Measurements from ENCODE around the gene SCRN1. TPM values are rescaled to one million over a fixed set of nuclear protein-coding genes. Genes with fewer than 3 reads are reported as not detected.

SCRN1 gene
- total and polyA plus RNA-seq, 2 experiments from 2014 or later, result 15.2 to 66.7 TPM

- no peak overlapping the region for H3K27ac Mint-ChIP-seq
- Histone ChIP-seq H3K4me3 (no peak overlapping the region), H2AFZ (no peak overlapping the region), H3K27me3 (ENCODE audit: insufficient read depth) (no peaks in the 10 kb centered on the region), H3K4me1 (ENCODE audit: insufficient read depth) (no peaks in the 10 kb centered on the region), H4K20me1 (replicated peaks; ENCODE audit: insufficient read depth) (no peaks in the 10 kb centered on the region; the same call in 1 of the 2 replicates), H3K79me2 (replicated peaks; ENCODE audit: insufficient read depth) (no peaks in the 10 kb centered on the region), H3K4me2 (no peak overlapping the region), H3K9me2 (ENCODE audit: insufficient read depth) (no peaks in the 10 kb centered on the region), H3K27ac (ENCODE audit: low read depth) (no peak overlapping the region), H3F3A (replicated peaks; ENCODE audit: low read depth) (no peaks in the 10 kb centered on the region), H3K36me3 (ENCODE audit: insufficient read depth) (no peaks in the 10 kb centered on the region; the same call in 1 of the 2 replicates)
- no peak for TF ChIP-seq ETS1 (IDR thresholded peaks at IDR 0.05)
- TF ChIP-seq ZNF114 (CRISPR knock-in tag; IDR thresholded peaks at IDR 0.05), result no peak
- no peak for TF ChIP-seq STAT1 (IDR thresholded peaks at IDR 0.05; ENCODE audit: unreplicated experiment)
- TF ChIP-seq POLR2AphosphoS5 (IDR thresholded peaks at IDR 0.05; ENCODE audit: low read depth), result no peak
- TF ChIP-seq, protein P1, sequence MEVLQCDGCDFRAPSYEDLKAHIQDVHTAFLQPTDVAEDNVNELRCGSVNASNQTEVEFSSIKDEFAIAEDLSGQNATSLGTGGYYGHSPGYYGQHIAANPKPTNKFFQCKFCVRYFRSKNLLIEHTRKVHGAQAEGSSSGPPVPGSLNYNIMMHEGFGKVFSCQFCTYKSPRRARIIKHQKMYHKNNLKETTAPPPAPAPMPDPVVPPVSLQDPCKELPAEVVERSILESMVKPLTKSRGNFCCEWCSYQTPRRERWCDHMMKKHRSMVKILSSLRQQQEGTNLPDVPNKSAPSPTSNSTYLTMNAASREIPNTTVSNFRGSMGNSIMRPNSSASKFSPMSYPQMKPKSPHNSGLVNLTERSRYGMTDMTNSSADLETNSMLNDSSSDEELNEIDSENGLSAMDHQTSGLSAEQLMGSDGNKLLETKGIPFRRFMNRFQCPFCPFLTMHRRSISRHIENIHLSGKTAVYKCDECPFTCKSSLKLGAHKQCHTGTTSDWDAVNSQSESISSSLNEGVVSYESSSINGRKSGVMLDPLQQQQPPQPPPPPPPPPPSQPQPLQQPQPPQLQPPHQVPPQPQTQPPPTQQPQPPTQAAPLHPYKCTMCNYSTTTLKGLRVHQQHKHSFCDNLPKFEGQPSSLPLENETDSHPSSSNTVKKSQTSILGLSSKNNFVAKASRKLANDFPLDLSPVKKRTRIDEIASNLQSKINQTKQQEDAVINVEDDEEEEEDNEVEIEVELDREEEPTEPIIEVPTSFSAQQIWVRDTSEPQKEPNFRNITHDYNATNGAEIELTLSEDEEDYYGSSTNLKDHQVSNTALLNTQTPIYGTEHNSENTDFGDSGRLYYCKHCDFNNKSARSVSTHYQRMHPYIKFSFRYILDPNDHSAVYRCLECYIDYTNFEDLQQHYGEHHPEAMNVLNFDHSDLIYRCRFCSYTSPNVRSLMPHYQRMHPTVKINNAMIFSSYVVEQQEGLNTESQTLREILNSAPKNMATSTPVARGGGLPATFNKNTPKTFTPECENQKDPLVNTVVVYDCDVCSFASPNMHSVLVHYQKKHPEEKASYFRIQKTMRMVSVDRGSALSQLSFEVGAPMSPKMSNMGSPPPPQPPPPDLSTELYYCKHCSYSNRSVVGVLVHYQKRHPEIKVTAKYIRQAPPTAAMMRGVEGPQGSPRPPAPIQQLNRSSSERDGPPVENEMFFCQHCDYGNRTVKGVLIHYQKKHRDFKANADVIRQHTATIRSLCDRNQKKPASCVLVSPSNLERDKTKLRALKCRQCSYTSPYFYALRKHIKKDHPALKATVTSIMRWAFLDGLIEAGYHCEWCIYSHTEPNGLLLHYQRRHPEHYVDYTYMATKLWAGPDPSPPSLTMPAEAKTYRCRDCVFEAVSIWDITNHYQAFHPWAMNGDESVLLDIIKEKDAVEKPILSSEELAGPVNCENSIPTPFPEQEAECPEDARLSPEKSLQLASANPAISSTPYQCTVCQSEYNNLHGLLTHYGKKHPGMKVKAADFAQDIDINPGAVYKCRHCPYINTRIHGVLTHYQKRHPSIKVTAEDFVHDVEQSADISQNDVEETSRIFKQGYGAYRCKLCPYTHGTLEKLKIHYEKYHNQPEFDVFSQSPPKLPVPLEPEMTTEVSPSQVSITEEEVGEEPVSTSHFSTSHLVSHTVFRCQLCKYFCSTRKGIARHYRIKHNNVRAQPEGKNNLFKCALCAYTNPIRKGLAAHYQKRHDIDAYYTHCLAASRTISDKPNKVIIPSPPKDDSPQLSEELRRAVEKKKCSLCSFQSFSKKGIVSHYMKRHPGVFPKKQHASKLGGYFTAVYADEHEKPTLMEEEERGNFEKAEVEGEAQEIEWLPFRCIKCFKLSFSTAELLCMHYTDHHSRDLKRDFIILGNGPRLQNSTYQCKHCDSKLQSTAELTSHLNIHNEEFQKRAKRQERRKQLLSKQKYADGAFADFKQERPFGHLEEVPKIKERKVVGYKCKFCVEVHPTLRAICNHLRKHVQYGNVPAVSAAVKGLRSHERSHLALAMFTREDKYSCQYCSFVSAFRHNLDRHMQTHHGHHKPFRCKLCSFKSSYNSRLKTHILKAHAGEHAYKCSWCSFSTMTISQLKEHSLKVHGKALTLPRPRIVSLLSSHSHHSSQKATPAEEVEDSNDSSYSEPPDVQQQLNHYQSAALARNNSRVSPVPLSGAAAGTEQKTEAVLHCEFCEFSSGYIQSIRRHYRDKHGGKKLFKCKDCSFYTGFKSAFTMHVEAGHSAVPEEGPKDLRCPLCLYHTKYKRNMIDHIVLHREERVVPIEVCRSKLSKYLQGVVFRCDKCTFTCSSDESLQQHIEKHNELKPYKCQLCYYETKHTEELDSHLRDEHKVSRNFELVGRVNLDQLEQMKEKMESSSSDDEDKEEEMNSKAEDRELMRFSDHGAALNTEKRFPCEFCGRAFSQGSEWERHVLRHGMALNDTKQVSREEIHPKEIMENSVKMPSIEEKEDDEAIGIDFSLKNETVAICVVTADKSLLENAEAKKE (CRISPR knock-in tag; IDR thresholded peaks at IDR 0.05), result no peak
- no peak for TF ChIP-seq ZNF331 (CRISPR knock-in tag; IDR thresholded peaks at IDR 0.05; ENCODE audit: low read depth)
- TF ChIP-seq NANOG (IDR thresholded peaks at IDR 0.05; ENCODE audit: borderline replicate concordance), result no peak
- no peak for TF ChIP-seq REST (IDR thresholded peaks at IDR 0.05; ENCODE audit: unreplicated experiment)
- no peak for TF ChIP-seq EZH2phosphoT487 (IDR thresholded peaks at IDR 0.05; ENCODE audit: unreplicated experiment)
- no peak for TF ChIP-seq EZH2 (IDR thresholded peaks at IDR 0.05; ENCODE audit: low read depth, unreplicated experiment)
- TF ChIP-seq JUNB (IDR thresholded peaks at IDR 0.05; ENCODE audit: unreplicated experiment), result no peak
- TF ChIP-seq, protein P2, sequence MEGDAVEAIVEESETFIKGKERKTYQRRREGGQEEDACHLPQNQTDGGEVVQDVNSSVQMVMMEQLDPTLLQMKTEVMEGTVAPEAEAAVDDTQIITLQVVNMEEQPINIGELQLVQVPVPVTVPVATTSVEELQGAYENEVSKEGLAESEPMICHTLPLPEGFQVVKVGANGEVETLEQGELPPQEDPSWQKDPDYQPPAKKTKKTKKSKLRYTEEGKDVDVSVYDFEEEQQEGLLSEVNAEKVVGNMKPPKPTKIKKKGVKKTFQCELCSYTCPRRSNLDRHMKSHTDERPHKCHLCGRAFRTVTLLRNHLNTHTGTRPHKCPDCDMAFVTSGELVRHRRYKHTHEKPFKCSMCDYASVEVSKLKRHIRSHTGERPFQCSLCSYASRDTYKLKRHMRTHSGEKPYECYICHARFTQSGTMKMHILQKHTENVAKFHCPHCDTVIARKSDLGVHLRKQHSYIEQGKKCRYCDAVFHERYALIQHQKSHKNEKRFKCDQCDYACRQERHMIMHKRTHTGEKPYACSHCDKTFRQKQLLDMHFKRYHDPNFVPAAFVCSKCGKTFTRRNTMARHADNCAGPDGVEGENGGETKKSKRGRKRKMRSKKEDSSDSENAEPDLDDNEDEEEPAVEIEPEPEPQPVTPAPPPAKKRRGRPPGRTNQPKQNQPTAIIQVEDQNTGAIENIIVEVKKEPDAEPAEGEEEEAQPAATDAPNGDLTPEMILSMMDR (conservative IDR thresholded peaks at IDR 0.05; ENCODE audit: low read depth in 2 of 2), result no peak
- TF ChIP-seq CREB1 (CRISPR knock-in tag; IDR thresholded peaks at IDR 0.05; ENCODE audit: low read depth), result no peak
- no peak overlapping the region for H3K4me3 Mint-ChIP-seq
- H3K9me3 Mint-ChIP-seq, result peaks cover 10% of the 10 kb centered on the region
- DNase-seq (ENCODE audit: low spot score) (no peak), ATAC-seq (no peak)
- H3K4me1 Mint-ChIP-seq, result no peaks in the 10 kb centered on the region
- peaks cover 41% of the 10 kb centered on the region for H3K36me3 Mint-ChIP-seq (ENCODE audit: low read depth)
- peaks cover 3% of the 10 kb centered on the region for H3K27me3 Mint-ChIP-seq (ENCODE audit: insufficient read depth, low read depth, poor library complexity)
These were observed 91.3 kb downstream of the SCRN1 start for GRCh38 chr7:29898301-29898700.

All from GM23338 (cell line).